DMS 273 treated with DMSO at 0.1 percent for 48 hours (cell line): ENCODE data around the gene ANXA8.
"Not testable (repeated sequence)": the region's sequence is repeated elsewhere in the genome, so short reads cannot be mapped to it uniquely, and the experiment has no call there.

Experiments used
- DNase-seq: peaks from one replicate; lab custom pipeline; 2025; lab: John Stamatoyannopoulos, UW

Gene ANXA8

GRCh38 chr10:47462577-47463358, 21.1 kb downstream of the ANXA8 start:
- DNase-seq: not testable (repeated sequence)

- peak; percentile 0 for DNase-seq
These were observed 22.6 kb downstream of the ANXA8 start for GRCh38 chr10:47461261-47461687.

DNA sequence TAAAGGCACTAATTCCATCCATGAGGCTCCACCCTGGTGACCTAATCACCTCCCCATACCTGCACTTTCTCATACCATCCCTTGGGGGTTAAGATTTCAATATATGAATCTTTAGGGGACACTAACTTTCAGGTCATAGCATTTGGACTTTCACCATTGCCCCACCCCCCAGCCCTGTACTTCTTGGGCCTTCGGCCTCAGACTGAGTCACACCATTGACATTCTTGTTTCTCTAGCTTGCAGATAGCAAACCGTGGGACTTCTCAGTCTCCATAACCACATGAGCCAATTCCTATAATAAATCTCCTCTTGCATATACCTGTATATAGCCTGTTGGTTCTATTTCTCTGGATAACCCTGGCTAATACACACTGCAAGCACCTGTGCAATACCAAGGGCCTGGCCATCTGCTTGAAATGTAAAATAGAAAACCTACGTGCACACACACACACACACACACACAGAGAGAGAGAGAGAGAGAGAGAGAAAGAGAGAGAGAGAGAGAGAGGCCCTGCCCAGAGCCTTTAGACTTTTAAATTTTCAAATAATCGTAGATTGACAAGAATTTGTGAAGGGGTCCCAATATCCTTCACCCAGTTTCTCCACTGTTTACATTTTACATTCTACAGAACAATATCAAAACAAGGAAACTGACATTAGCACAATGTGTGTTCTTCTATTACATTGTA, 25.3 kb downstream of the ANXA8 start:
- no peak for DNase-seq

DNA sequence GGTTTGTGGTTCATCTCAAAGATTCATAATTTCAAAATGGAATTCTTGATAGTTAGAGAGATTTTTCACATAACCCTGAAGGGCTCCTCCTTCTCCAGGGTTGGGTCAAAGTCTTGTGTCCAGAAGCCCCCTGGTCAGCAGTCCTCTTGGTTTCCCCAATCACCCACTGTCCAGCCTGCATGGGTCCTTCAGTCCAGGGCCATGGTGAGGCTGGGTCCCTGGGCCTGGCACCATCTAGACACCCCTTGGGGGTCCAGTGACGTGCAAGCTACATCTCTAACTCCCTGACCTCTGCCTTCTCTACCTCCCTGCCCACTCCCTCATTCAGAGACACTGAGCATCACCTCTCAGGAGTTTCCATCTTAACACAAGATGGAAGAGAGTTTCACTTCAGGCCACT, 26.1 kb downstream of the ANXA8 start:
- DNase-seq: no peak

DNA sequence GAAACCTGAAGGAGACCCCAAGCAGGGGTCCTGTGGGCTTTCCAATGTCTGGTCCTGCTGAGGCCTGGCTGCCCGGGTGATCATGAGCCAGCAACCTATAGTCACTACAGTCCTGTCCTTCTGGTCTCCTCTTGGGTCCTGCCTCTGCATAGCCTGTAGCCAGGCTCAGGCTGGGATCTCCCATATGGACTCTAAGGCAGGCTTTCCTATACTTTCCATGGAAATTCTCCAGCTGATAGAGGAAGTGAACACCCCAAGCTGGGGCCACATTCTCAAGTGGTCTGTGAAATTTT, 26.4 kb downstream of the ANXA8 start:
- DNase-seq: no peak

DNA sequence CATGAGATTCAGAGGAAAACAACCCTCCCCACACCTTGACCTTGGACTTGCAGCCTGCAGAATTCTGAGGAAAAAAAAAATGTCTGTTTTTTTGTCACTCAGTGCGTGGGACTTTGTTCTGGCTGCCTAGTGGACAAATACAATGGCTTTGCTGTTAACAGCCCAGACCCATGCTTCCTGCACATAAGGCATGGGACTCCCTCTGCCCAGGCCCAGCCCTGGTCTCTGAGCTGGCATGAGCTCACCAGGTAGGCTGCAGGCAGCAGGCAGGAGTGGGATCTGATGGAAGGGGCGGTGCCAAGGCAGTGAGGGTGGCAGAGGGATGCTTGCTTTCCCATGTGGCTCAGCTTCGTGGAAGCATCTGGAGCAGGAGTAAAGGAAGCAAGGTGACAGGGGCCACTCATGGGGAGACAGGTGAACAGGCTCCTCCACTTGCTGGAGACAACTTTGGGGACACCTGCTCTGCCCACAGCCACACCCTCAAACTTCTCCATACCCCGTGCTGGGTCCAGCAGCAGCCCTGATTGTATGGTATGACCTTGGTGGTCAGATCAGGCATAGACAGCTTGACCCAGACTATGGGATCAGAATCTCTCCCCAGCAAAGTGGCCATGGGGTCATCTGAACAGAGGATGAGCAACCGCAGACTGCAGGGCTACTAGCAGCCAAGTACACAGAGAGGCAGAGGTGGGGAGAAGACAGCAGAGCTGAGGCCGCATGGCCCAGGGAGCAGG, 27.0 kb downstream of the ANXA8 start:
- DNase-seq: no peak

- DNase-seq: no peak
These were observed 27.7 kb downstream of the ANXA8 start for GRCh38 chr10:47456079-47456785.

DNA sequence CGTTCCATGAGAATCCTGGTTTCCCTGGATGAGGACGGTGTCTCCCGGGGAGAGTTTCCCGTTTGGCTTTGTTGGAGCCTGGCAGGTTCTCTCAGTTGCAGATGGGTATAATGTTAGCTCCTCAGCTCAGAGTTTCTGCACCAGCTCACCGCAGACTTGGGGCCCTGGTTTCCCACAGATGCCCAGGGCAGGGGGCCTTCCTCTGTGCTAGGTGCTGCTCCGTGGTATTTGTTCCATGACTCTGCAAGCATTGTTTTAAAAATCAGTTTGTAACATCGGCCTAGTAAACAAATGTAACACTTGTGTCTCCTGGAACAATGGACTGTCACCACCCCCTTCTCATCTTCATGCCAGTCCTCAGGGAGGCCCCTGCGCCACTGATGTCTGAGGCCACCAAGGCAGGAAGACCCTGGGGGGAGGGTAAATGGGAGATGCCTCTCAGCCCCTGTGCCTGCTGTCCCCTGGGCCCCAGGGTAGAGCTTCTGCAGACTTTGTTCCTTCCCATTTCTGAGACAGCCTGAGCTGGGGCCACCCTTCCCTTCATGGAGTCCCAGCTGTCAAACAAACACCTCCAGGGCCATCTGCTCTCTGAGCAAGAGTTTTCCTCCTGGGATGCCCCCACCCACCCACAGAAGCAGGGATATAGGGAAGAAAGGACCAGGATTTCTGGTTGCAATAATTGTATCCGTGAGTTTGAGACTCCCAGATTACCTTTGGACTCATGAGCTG, 28.4 kb downstream of the ANXA8 start:
- DNase-seq: not testable (repeated sequence)

- no peak for DNase-seq
These were observed 29.2 kb downstream of the ANXA8 start for GRCh38 chr10:47454780-47455058.

DNA sequence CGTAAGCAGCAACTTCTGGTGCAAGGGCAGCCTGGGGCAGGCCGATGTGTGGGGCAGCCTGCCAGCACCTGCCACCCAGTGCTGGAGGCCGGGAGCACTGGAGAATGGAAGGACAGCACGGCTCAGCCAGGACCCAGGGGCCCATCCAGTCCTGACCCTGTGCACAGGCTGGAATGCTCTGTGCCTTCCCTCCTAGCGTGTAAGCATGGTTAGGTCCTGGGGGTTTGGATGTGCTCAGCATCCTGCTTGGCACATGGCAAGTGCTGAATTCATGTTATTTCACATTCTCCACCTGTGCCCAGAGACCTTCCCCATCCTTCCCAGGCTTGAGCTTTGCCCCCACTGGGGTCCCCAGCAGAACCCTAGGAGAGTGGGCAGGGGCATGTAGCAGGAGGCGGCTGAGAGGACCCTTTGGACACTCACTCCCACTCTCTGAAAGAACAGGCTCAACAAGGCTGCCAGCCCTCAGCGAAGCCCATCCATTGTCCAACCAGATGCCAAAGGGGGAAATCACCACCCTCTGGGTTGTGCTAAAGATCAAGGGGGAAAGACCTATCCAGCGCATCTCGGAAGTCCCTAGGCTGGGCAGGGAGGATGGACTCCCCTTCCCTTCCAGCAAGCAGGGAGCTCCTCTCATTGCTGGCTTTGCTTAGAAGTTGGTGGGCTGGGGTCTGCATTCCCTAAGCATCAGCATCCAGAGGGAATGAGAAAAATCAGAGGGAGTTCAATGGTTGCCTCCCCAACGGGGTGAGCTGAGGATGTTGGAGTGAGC, 29.7 kb downstream of the ANXA8 start:
- no peak for DNase-seq

DNA sequence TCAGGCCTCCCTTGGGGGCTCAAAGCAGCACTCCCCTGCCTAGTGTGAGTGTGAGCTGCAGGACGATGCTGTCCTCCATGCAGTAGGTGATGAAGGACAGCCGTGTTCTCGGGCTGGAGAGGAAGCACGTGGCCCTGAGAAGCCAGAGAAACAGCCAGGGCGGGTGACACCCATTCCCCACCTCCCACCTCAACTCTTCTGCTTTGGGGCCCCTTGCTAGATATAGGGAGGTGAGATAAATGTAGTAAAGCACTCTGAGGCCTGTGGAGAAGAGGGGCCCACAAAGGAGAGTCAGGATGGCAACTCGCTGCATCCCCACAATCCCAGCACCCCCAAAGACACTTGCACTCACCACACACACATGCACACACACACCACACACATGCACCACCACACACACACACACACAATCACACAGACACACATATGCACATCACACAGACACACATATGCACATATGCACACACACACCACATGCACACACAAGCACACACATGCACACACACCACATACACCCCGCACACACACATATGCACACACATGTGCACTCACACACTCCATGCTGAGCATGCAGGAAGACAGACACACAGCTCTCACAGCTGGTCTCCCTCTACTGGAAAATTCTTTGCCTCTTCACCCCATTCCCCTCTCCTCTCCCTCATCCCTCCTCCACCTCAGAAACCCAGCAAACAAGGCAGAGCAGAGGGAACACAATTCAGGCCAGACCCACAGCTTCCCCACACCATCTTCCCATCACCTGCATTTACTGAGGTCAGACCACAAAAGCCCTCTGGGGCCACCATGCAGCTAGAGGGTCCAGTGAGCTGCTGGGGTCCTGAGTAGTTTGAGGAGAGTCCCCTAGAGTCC, 30.5 kb downstream of the ANXA8 start:
- no peak for DNase-seq

GRCh38 chr10:47452495-47453140, 31.3 kb downstream of the ANXA8 start:
- no peak for DNase-seq

DNA sequence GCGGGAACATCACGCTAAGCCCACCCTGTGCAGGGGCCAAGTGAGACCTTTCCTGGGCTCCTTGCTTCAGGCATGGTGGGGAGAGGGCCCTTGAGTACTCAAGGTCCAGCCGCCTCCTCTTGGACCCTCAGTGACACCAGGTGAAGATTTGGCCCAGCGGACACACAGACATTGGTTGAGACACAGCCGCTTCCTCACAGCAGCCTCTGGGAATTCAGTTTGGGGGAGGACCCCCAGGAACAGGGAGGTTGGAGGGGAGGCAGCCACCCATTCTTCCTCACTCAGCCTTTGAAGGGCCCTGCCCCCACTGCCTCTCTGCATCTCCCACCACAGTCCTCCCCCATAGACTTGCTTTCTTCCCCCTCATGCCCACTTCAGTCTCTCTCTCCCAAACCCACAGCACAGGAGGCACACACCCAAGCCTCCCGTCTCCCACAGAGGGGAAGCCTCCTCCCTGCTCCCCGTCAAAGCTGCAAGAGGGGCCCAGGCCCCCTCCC, 31.9 kb downstream of the ANXA8 start:
- DNase-seq: no peak

DNA sequence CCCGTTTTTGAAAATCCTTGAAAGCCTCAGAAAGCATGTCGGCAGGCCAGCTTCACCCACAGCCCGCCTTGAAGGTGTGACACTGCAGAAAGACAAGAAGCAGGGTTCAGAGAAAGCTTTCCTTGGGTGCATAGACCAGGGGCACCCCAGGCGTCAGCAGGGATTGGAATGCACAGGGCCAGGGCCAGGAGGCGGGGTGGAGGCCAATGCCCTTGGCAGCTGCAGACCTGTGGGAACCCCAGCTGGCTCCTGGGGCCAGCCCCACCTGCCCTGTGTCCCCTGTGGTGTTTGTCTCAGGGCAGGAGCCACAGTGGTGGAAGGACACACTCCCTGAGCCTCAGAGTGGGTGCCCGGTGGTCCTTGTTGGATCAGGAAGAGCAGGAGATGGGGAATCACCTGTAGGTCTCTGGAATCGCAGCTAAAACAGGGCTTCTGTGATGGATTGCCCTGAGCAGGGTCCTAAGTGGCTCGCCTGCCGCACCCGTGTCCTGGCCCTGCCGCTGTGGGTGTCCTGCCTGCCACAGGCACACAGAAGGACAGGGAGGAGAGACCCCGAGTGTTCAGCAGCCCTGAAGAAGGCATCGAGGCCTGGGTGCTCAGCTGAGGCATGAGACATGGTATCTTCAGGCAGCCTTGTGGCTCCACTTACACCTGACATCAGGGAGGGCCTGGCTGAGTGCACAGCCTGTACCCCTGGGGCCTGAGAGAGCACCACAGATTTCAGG, 32.5 kb downstream of the ANXA8 start:
- DNase-seq: no peak

DNA sequence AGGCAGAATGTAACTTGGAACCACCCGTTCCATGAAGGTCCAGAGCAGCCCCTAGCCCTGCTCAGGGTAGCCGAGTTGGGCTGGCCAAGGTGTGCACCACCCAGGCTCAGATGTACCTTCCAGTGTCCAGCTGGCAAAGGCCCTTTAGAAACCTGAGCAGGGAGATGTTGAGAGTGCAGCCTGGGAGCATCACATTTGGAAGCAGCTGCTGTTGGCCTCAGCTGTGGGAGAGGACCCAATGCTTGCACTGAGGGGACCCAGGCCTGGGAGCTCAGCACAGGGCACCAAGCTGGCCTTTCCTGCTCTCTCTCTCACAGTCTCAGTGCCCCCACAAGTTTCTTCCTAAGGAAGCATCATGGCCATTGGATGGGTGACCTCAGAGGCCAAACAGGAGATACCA, 33.5 kb downstream of the ANXA8 start:
- no peak for DNase-seq

- no peak for DNase-seq
These were observed 33.9 kb downstream of the ANXA8 start for GRCh38 chr10:47449979-47450378.

DNA sequence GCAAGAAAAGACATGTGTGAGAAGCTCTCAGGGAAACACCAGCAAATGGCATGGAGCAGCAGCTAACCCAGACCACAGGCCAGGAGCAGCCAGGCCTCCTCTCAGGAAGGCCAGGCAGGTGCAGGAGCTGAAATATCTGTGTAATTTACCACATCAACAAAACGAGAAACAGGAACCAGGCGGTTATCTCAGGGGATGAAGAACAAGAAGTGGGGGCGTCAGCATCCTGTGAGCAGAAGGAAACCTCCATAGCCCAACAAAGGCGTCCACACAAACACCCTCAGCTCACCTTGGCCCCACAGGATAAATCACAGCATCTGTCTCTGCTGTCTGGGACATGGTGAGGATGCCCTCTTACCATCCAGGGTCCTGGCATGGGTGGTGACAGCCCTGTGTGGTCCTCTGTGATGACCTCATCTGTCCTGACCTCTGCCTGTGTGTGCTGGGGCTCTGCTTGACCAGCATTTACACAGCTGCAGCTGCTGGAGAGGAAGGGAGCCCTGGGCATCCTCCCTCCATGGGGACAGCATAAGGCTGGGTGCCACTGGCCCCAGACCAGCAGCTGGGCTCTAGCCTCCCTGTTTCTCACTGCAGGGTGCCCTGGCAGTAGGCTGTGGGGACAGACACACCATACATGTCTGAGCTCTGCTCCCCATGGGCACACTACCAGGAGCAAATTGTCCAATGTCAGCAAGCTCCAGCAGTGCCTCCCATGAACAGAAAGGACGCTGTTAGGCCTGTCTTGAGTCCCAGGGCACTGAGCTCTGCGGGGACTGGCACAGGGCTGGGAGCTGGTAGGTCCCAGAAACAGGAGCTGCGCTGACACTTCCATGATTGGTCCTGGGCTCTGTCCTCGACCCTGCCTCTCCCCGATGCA, 34.6 kb downstream of the ANXA8 start:
- no peak for DNase-seq

DNA sequence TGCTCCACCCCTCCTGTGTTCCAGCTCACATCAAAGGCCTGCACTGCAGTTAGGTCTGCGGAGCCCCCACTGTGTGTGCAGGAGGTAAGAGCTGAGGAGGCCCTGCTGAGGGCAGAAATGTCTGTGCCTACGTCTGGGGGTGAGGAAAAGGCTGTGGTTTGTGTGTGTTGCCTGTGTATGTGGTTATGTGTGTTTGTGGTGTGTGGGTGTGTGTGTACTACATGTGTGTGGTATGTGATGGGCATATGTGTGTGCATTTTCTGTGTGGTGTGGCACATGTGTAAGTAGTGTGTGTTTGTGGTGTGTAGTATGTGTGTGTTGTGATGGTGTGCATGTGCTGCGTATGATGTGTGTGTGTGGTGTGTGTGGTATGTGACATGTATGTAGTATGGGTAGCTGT, 36.2 kb downstream of the ANXA8 start:
- no peak for DNase-seq
